HL-60/S4 treated with retinoic acid at 250 ng/mL for 4 days and 3 days (cell line): ENCODE results near the gene KL.

Experiments used
- in situ Hi-C: fragments of 300-500 bp; cut with MboI; formaldehyde crosslinking; loops from 2 replicates; pipeline ENCODE4 v1.7.0; 2022; ENCODE audit warnings: low sequenced_read_pairs

The KL gene

GRCh38 chr13:33016414-33017322, at the start of gene KL:
Gene KL (plus strand): TSS chr13:33016423. CDS start chr13:33016441, 18 bp downstream.
- in situ Hi-C loops, result no loop called here

DNA sequence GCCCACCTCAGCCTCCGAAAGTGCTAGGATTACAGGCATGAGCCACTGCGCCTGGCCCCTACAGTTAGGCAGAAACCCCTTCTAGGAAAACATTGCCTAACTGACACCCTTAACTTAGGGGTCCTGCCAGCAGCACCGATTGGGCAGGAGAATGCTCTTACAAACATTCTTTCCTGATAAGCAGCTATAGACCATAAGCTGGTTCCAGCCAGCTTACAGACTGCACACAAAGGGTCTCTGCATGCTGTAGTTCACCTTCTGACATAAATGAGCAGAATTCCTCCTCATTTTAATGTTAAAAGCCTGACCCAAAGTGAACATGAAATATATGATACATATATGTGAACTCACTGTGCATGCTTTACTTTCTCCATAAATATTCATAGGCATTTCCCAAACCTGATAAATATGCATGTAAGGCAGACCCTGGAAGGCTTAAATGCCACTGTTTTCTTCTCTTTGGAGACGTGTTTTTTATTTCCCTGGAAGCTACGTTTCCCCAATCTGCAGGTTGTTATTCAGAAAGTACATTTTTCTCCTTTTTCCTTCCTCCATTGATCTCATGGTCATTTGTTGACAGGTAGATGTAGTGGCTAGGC, 48.5 kb upstream of the KL start:
- in situ Hi-C loops, result no loop called here

DNA sequence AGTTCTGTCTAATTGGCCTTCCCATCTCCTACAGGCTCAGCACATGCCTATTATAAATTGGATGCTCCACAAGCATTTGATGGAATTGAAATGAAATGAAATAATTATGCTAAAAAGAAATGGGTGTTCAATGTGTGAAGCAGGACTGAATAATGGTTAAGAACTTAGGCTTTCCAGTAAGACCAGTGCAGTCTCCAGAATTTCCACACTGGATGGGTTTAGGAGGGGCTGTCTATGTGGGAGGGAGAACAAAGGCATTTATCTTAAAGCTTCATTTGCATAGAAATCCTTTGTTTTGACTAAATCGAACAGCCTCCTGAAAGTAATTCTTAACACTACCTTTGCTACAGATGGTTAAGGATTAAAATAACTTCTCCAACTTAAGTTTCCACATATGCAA, 47.9 kb upstream of the KL start:
- in situ Hi-C loops, result no loop called here

DNA sequence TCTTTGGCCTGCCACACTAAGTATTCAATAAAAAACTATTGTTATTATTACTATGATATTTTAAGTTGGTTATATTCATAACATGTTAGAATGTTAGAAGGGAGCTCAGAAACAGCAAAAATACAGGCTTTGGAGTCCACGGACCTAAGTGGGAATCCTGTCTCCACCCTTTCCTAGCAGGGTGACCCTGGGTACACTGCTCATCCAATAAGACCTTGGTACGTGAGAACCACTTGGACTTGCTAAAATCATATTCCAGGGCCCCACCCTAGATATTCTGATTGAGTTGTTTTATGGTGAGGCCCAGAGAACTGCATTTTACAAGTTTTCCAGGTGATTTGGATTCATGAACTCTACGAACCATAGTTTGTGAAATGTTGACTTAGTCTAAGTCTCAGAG, 47.4 kb upstream of the KL start:
- in situ Hi-C loops, result no loop called here

- in situ Hi-C loops, result no loop called here
These were observed 46.7 kb upstream of the KL start for GRCh38 chr13:32969516-32969941.

- in situ Hi-C loops, result no loop called here
These were observed 40.0 kb upstream of the KL start for GRCh38 chr13:32976056-32976805.

DNA sequence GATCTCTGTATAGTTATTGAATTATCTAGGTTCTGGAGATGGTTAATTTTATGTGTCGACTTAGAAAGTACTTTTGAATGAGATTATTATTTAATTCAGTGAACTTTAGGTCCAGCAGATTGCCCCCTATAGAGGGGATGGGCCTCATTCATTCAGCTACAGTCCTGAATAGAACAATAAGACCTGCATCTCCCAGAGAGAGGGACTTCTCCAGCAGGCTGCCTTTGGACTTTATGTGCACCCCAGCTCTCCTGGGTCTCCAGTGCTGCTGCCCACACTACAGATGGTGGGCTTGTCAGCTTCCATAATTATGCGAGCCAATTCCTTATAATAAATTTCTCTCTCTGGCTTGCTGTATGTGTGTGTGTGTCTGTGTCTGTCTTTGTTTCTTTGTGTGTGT, 39.3 kb upstream of the KL start:
- in situ Hi-C loops, result no loop called here

DNA sequence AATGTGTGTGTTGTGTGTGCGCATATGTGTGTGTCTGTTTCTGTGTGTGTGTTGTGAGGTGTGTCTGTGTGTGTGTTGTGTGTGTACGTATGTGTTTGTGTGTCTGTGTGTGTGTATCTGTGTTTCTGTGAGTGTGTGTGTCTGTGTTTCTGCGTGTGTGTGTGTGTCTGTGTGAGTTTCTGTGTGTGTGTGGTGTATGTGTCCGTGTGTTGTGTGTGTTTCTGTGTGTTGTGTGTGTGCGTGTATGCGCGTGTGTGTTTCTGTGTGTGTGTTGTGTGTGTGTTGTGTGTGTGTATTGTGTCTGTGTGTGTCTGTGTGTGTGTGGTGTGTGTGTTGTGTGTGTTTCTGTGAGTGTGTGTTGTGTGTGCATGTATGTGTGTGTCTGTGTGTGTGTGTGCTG, 38.9 kb upstream of the KL start:
- in situ Hi-C loops, result no loop called here

DNA sequence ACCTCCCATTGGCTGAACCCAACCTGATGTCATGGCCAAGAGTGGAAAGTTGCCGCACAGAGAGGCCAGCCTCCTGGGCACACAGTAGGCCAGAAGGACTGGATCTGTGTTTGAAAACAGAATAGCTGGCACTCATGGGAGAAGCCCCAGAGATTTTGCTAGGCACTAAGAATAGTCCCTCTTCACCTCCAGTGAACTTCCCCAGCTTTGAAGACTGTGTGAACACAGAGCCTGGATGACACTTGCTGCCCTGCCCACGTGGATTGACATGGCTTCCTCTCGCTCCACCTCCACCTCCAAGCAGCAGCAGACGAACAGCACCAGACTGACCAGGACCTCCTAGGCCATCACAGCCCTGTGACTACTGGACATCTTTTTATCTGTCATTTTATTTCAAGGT, 37.9 kb upstream of the KL start:
- in situ Hi-C loops, result no loop called here

DNA sequence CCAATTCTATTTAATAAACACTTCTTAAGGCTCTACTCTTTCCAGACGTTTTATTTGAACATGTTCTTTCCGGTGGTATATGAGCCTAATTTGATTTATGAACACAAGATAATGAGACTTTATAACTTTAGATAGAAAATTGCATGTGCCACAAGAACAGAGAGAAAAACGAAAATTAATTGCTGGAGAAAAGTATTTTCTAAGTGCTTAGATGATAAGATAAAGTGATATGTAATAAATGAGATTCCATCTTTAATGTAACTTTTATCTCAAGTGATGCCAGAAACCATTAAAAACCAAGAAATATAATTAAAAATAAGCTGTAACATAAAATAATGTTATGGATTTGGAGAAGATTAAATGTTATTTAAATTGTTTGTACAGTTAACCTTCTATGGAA, 33.2 kb upstream of the KL start:
- in situ Hi-C loops, result no loop called here

- in situ Hi-C loops, result no loop called here
These were observed 31.2 kb upstream of the KL start for GRCh38 chr13:32984857-32985626.

DNA sequence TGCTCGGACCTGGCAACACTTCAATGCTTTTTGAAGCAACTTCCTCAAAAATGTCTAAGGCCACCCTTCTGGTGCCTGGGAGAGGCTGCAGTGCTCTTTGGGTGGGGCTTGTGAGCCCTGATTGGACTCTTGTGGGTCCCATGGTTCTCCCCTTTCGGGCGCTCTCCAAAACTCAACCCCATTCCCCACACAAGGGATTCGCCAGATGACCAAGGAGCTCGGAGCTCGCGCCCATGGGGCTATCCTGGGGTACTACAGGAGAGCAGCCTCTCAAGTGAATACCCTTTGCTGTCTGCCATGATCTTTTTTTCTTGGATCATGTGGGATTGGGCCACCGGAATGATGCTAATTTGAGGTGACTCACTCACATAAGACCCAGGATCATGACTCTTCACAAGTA, 29.7 kb upstream of the KL start:
- in situ Hi-C loops, result no loop called here

DNA sequence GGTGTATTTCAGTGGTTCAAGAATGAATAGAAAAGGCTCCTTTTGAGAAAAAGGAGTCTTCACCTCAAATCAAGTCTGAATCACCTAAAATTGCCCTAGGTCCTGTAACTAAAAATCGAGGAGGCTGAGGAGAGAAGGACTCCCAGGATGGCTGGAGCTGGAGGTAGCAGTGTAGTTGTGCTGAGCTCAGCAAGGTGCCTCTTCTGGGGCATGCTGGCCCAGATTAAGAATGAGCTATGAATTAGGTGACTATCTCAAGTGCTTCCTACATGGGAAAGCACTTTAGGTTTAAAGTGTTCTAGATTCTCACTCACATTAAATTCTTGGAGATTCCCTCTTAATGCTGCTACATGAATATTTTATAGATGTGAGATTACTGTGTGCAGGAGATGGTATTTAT, 28.8 kb upstream of the KL start:
- in situ Hi-C loops, result no loop called here

- in situ Hi-C loops, result no loop called here
These were observed 27.5 kb upstream of the KL start for GRCh38 chr13:32988608-32989289.

DNA sequence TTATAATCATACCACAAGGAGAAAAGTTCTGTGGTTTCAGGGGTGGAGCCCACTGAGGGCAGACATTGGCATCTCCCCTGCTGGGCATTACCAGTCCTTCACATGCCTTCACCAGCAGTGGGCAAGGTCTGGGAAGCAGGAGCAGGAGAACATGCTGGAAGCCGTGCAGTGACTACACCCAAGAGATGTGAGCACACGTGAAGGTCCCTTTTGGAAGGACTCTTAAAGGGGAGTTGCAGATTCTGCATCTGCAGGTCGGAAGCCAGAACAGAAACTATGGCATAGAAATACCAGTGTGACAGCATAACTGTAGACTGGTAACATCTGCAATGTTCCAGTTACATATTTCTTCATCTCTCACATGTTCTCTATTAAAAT, 26.9 kb upstream of the KL start:
- in situ Hi-C loops, result no loop called here

- in situ Hi-C loops, result no loop called here
These were observed 26.3 kb upstream of the KL start for GRCh38 chr13:32989942-32990341.

DNA sequence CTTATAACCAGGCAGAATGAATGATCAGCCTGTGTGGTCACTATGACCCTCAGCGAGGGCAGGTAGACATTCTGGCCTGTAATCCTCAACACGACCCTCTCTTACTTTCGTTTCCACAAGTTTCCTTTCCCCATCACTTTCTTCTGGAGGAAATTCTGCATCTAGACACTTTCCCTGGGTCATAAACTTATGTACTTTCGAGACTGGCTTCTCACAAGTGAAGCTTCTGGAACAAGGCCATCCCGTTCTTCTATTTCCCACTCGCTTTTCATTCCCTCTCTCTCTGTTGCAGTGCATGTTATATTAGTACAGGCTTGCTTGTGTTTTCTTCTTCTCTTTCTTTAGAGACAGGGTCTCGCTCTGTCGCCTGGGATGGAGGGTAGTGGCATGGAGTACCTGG, 23.1 kb upstream of the KL start:
- in situ Hi-C loops, result no loop called here

- in situ Hi-C loops, result no loop called here
These were observed 18.8 kb upstream of the KL start for GRCh38 chr13:32997399-32997798.

DNA sequence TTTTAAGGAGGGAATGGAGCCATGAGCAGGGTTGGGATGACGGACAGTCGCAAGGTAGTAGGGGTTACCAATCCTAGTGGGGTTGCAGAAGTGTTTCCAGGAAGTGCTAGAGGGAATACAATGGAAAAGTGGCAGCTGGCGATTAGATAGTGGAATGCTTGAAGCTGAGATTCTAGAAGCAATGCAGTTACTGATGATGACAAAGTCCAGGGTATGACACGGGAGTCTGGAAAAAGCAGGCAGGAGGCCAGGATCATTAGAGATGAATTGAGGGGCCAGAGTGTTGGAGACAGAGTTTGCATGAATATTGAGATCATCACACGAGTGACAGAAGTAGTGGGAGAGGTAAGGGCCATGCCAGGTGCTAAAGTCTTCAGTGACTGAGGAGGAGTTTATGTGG, 17.3 kb upstream of the KL start:
- in situ Hi-C loops, result no loop called here

DNA sequence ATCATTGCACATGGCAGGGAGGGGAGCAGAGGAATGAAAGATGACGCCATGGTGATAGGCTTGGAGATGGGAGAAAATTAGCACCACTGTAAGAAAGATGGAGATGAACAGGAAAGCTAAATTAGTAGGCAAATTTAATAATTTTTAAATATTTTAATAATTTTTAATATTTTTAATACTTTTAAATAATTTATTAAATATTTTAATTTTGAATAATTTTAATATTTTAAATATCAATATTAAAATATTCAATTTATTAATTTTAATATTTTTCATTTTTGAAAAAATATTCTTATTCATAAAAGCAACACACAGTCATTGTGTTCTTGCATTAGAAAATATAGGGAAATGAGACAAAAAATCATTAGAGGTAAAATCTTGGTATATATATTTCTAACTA, 15.9 kb upstream of the KL start:
- in situ Hi-C loops, result no loop called here
